ENCODE measurements around the gene HTR3D. TPM values are rescaled to one million over a fixed set of nuclear protein-coding genes. Genes with fewer than 3 reads are reported as not detected.

HTR3D gene, protein sequence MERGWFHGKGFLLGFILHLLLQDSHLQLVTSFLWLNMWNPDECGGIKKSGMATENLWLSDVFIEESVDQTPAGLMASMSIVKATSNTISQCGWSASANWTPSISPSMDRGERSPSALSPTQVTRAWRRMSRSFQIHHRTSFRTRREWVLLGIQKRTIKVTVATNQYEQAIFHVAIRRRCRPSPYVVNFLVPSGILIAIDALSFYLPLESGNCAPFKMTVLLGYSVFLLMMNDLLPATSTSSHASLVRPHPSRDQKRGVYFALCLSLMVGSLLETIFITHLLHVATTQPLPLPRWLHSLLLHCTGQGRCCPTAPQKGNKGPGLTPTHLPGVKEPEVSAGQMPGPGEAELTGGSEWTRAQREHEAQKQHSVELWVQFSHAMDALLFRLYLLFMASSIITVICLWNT
- not detected in 2 replicates for total RNA-seq

GRCh38 chr3:184031187-184031792 lies at the start of gene HTR3D:
Gene HTR3D, plus strand, starts transcription at chr3:184031742. Its CDS starts 0 bp downstream, at chr3:184031742.

DNA sequence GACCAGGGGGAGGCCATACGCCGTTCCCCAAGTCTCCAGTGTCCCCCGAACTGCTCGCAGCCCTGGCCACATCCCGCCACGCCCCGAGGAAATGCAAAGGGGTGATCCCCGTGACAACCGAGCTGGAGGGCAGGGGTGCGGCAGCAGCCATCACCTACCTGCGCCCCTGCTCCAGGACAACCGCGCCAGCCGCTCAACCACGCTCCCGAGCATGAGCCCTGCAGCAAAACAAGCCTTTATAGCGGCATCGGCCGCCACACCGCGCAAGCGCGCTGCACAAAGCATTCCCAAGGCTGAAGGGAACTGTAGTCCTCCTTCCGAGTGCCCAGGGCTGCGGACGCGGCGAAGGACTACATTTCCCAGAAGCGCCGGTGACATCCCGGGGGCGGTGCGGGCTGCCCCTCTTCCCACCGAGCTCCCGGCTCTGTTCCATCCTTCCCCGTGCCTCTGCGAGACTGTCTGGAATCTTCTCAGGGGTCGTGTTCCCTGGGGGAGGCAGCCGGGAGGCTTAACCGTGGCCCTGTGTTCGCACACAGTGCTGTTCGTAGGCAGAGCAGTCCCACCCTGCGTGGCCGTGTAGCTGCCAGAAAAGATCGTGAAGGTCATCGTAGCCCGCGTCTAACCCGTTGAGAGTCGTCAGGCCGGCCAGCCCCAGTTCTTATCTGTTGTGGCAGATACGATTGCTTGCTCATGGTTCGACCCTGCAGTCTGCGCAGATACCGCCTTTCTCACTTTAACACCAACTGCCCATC lies 13.7 kb upstream of the HTR3D start, which contains the start of gene ABCC5:
ABCC5 (minus strand) TSS at position 213 of the 752 bp plus-strand sequence. CDS start 3,492 bp downstream, outside the sequence.

GRCh38 chr3:184052767-184053166 lies 21.2 kb downstream of the HTR3D start, which contains the start of gene HTR3C:
Gene HTR3C, plus strand, starts transcription at chr3:184053047. Its CDS starts 34 bp downstream, at chr3:184053081.

Other genes starting within 250 kb of the HTR3D start
- 1.2 and 2.5 TPM in 2 replicates for gene MAP6D1, start 206.2 kb upstream of the HTR3D start, total RNA-seq
- gene PARL, start 146.9 kb upstream of the HTR3D start, total RNA-seq, result 30.6 and 48.8 TPM in 2 replicates
- 15.4 and 16.5 TPM in 2 replicates for gene ABCC5, start 13.9 kb upstream of the HTR3D start, total RNA-seq
- not detected in 2 replicates for gene HTR3C, start 21.3 kb downstream of the HTR3D start, total RNA-seq
- gene HTR3E, start 65.3 kb downstream of the HTR3D start, total RNA-seq, result not detected in 2 replicates
- gene EIF2B5, start 103.6 kb downstream of the HTR3D start, total RNA-seq, result 37.4 and 57.3 TPM in 2 replicates
- 30.9 and 38.6 TPM in 2 replicates for gene DVL3, start 123.6 kb downstream of the HTR3D start, total RNA-seq
- 531 and 599 TPM in 2 replicates for gene AP2M1, start 143.1 kb downstream of the HTR3D start, total RNA-seq
- gene ABCF3, start 154.5 kb downstream of the HTR3D start, total RNA-seq, result 51.6 and 57.7 TPM in 2 replicates
- gene VWA5B2, start 197.8 kb downstream of the HTR3D start, total RNA-seq, result not detected in 2 replicates
- gene ALG3, start 217.2 kb downstream of the HTR3D start, total RNA-seq, result 31.5 and 33.0 TPM in 2 replicates
- 1.6 and 2.2 TPM in 2 replicates for gene EEF1AKMT4, start 217.9 kb downstream of the HTR3D start, total RNA-seq
- gene CAMK2N2, start 229.8 kb downstream of the HTR3D start, total RNA-seq, result 0.25 and 0.33 TPM in 2 replicates
- under 0.01 TPM in 1 of 2 replicates, not detected in the other for gene ECE2, start 244.3 kb downstream of the HTR3D start, total RNA-seq